SU-DHL-6 (cell line): ENCODE measurements around the gene C17orf78.
"Not testable (repeated sequence)": the region's sequence is repeated elsewhere in the genome, so short reads cannot be mapped to it uniquely, and the experiment has no call there.

Experiments used
- H2AFZ ChIP-seq: fragments of 200-600 bp; sonication (generic); 2 replicates; pipeline ENCODE4 v1.6.1; 2014; ENCODE audit warnings: low read depth, mild to moderate bottlenecking, moderate library complexity, mixed read lengths, antibody characterized with exemption, low read length; ENCODE audit not compliant: severe bottlenecking
- H3F3A ChIP-seq: fragments of 200-600 bp; shearing (Covaris generic); 2 replicates; pipeline ENCODE4 v1.6.0; 2016; ENCODE audit warnings: antibody characterized with exemption, mild to moderate bottlenecking; ENCODE audit not compliant: insufficient read depth
- H3K27ac ChIP-seq: fragments of 200-600 bp; sonication (generic); 2 replicates; pipeline ENCODE4 v1.5.1; 2016; ENCODE audit warnings: low read depth, mild to moderate bottlenecking, low read length, moderate library complexity, mixed read lengths
- H3K27me3 ChIP-seq: fragments of 200-600 bp; sonication (generic), shearing (Covaris generic); 2 replicates; pipeline ENCODE4 v1.6.0; 2014; ENCODE audit warnings: mild to moderate bottlenecking, low read length
- H3K36me3 ChIP-seq: fragments of 200-600 bp; sonication (generic); 2 replicates; pipeline ENCODE4 v1.6.1; 2014; ENCODE audit warnings: mild to moderate bottlenecking, low read length, mixed read lengths
- H3K4me2 ChIP-seq: fragments of 300-600, 200-600 bp; shearing (Covaris generic), sonication (generic); 2 replicates; pipeline ENCODE4 v1.6.0; 2014; ENCODE audit warnings: low read length, low read depth, mild to moderate bottlenecking; ENCODE audit not compliant: poor library complexity, severe bottlenecking
- H3K4me3 ChIP-seq: fragments of 200-600 bp; sonication (generic); 2 replicates; pipeline ENCODE4 v1.5.1; 2014; ENCODE audit warnings: antibody characterized with exemption, low read length, mild to moderate bottlenecking, mixed read lengths; ENCODE audit not compliant: insufficient read depth, poor library complexity, severe bottlenecking
- H3K79me2 ChIP-seq: fragments of 200-600 bp; sonication (generic); 2 replicates; pipeline ENCODE4 v1.6.1; 2014; ENCODE audit warnings: mild to moderate bottlenecking, low read length, moderate library complexity; ENCODE audit not compliant: insufficient read depth
- H3K9ac ChIP-seq: fragments of 200-600 bp; sonication (generic); 2 replicates; pipeline ENCODE4 v1.7.0; 2014; ENCODE audit warnings: mild to moderate bottlenecking, low read length
- H3K9me2 ChIP-seq: fragments of 200-600 bp; sonication (generic); replicated peaks from 2 replicates; pipeline ENCODE4 v1.6.1; 2014; ENCODE audit warnings: low read length; ENCODE audit not compliant: insufficient read depth
- H3K9me3 ChIP-seq: fragments of 200-600 bp; sonication (generic); 2 replicates; pipeline ENCODE4 v1.6.1; 2014; ENCODE audit warnings: low read length, mixed read lengths; ENCODE audit not compliant: insufficient read depth
- H4K20me1 ChIP-seq: fragments of 200-600 bp; sonication (generic); 2 replicates; pipeline ENCODE4 v1.6.1; 2014; ENCODE audit warnings: low read depth, mild to moderate bottlenecking, antibody characterized with exemption, low read length, moderate library complexity, mixed read lengths
- CTCF ChIP-seq: fragments of 200-600 bp; sonication (generic); IDR thresholded peaks from one replicate; pipeline ENCODE4 v1.5.1; 2017; ENCODE audit warnings: antibody characterized with exemption, mild to moderate bottlenecking, low read length, moderate library complexity; ENCODE audit not compliant: insufficient read depth, poor library complexity, severe bottlenecking
- EZH2phosphoT487 ChIP-seq: fragments of 200-600 bp; sonication (generic), shearing (Covaris generic); conservative IDR thresholded peaks from 2 replicates; pipeline ENCODE4 v1.6.1; 2018; ENCODE audit warnings: mild to moderate bottlenecking, antibody characterized with exemption, low read length, moderate library complexity, mixed read lengths

C17orf78 gene

DNA sequence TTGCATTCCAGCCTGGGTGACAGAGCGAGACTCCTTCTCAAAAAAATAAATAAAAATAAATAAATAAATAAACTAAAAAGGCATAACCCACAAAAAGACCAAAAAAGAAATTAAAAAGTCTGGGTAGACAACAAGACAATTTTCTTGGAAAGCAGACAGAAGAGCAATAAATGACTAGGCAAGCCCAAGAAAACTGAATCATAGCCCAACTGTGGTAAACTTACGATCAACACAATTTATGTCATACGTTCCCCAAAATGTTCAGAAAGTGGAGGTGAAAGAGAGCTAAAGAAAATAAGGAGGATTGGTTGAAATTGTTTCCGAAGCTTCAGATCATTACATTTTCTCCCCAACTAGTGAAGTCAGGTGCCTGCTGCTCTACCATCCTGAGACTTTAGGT lies 31.3 kb upstream of the C17orf78 start:
- Histone ChIP-seq H3K9ac (no peak overlapping the region), H4K20me1 (peaks cover 3% of the 10 kb centered on the region; the same call in 1 of the 2 replicates), H3K27me3 (no peaks in the 10 kb centered on the region), H3K9me2 (no peaks in the 10 kb centered on the region), H3F3A (no peaks in the 10 kb centered on the region; the same call in 1 of the 2 replicates), H3K79me2 (peaks cover 79% of the 10 kb centered on the region), H2AFZ (no peak overlapping the region), H3K4me3 (no peak overlapping the region), H3K27ac (no peak overlapping the region), H3K36me3 (no peaks in the 10 kb centered on the region; the same call in 1 of the 2 replicates), H3K4me2 (no peak overlapping the region), H3K9me3 (no peaks in the 10 kb centered on the region)
- TF ChIP-seq EZH2phosphoT487: no peak
- TF ChIP-seq CTCF: no peak

DNA sequence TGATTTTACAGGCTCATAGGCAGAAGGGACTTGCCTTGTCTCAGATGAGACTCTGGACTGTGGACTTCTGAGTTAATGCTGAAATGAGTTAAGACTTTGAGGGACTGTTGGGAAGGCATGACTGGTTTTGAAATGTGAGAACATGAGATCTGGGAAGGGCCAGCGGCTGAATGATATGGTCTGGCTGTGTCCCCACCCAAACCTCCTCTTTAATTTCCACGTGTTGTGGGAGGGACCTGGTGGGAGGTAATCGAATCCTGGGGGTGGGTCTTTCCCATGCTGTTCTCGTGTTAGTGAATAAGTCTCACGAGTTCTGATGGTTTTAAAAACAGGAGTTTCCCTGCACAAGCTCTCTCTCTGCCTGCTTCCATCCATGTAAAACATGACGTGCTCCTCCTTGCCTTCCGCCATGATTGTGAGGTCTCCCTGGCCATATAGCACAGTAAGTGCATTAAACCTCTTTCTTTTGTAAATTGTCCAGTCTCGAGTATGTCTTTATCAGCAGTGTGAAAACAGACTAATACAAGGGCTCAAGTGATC lies 28.9 kb upstream of the C17orf78 start:
- H3K4me3 ChIP-seq, H3K36me3 ChIP-seq, H3K9ac ChIP-seq, H2AFZ ChIP-seq, H3K27ac ChIP-seq, H3K9me3 ChIP-seq, H3K9me2 ChIP-seq, H3K27me3 ChIP-seq, H4K20me1 ChIP-seq, H3F3A ChIP-seq, H3K4me2 ChIP-seq: not testable (repeated sequence)
- H3K79me2 ChIP-seq: peaks cover 81% of the 10 kb centered on the region

DNA sequence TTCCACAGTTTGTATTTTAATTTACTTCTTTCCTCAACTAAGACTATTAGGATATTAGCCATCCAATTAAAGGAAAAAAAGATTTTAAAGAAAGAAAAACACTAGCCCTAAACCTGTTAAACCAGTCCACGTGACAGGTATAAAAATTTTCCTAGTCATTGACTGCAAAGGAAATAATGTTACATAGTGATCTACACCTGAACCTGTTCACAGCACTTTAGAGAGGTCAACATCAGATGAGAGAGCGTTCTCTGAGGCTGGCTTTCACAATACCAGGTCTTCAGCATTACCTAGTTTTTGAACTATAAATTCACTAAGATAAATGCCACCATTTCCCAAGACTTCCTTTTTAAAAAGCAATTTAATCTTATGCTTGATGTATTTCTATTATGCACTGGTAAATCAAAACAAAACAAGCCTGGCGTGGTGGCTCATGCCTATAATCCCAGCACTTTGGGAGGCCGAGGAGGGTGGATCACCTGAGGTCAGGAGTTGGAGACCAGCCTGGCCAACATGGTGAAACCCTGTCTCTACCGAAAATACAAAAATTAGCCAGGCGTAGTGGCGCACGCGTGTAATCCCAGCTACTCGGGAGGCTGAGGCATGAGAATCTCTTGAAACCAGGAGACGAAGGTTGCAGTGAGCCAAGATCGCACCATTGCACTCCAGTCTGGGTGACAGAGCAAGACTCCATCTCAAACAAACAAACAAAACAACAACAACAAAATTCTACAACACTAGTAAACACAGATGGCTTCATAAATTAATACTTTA lies 18.8 kb upstream of the C17orf78 start:
- H3K27ac ChIP-seq, H3F3A ChIP-seq, H3K36me3 ChIP-seq, H2AFZ ChIP-seq, H4K20me1 ChIP-seq, H3K27me3 ChIP-seq, H3K9me2 ChIP-seq, H3K9me3 ChIP-seq: not testable (repeated sequence)
- peak overlapping the region; percentile 80 for H3K4me2 ChIP-seq
- peak overlapping the region; percentile 93 for H3K9ac ChIP-seq
- peak overlapping the region; percentile 85 for H3K4me3 ChIP-seq
- H3K79me2 ChIP-seq: peaks cover 68% of the 10 kb centered on the region

DNA sequence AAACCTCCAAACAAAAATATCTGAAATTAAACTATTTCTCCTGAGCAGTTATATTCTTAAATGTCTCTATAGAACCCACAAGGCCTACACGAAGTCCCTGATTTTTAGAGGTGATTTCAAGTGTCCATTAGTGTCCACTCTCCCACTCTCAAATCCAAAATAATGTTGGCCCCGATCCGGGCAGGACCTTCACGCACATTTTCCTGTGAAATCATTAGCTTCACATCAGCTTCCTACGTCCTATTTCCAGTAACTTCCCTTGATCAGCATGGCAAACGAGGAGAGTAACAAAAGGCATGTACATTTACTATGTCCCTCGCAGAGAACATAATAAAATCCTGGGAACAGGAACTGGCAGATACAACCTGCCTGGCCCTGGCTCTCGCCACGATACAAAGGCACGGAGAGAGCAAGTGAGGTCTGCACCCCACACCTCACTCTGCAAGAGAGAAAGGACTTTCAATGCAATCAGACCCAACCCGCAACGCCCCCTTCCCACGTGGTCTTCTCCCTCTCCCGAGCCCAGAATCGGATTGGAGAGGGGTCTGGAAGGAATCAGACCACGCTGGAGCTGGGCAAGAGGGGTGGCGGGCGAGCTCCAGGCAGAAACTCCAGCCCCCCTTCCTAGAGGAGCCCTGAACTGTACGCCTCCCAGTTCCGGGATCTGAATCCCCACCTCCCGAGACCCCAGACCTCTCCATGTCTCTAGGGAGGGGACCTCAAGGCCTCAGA lies 17.5 kb upstream of the C17orf78 start:
- TF ChIP-seq CTCF (no peak), EZH2phosphoT487 (no peak)
- peak overlapping the region; percentile 34 for H2AFZ ChIP-seq
- H3K27ac ChIP-seq: peak overlapping the region; percentile 64

More for the DNA sequence above, 17.5 kb upstream of the C17orf78 start:
- Histone ChIP-seq H3K9me3 (no peaks in the 10 kb centered on the region), H3K4me3 (peak overlapping the region; percentile 85), H3K79me2 (peaks cover 55% of the 10 kb centered on the region), H4K20me1 (no peaks in the 10 kb centered on the region), H3K36me3 (no peaks in the 10 kb centered on the region), H3F3A (peaks cover 6% of the 10 kb centered on the region), H3K9ac (peak overlapping the region; percentile 93), H3K9me2 (no peaks in the 10 kb centered on the region), H3K4me2 (peak overlapping the region; percentile 80), H3K27me3 (no peaks in the 10 kb centered on the region)
